ENCODE results near the gene NMNAT2.

- TF ChIP-seq CTCF (IDR thresholded peaks at IDR 0.05; ENCODE audit: poor library complexity, severe bottlenecking) (no peak), EP300 (conservative IDR thresholded peaks at IDR 0.05; ENCODE audit: poor library complexity, severe bottlenecking) (no peak), POLR2AphosphoS5 (IDR thresholded peaks at IDR 0.05) (no peak), EZH2 (IDR thresholded peaks at IDR 0.05; ENCODE audit: borderline replicate concordance, insufficient read depth, low read length, poor library complexity, severe bottlenecking) (no peak), REST (IDR thresholded peaks at IDR 0.05; ENCODE audit: borderline replicate concordance) (no peak), SMC3 (conservative IDR thresholded peaks at IDR 0.05; ENCODE audit: poor library complexity) (no peak), RAD21 (conservative IDR thresholded peaks at IDR 0.05) (no peak), MXI1 (conservative IDR thresholded peaks at IDR 0.05; ENCODE audit: poor library complexity, severe bottlenecking) (no peak), TAF1 (IDR thresholded peaks at IDR 0.05; ENCODE audit: low read depth) (no peak)
Observed at GRCh38 chr1:183251101-183251958, 166.8 kb downstream of the NMNAT2 start.
